Measurements from ENCODE around the gene PLIN4.
"Not testable (repeated sequence)": the region's sequence is repeated elsewhere in the genome, so short reads cannot be mapped to it uniquely, and the experiment has no call there.

PLIN4 gene, protein sequence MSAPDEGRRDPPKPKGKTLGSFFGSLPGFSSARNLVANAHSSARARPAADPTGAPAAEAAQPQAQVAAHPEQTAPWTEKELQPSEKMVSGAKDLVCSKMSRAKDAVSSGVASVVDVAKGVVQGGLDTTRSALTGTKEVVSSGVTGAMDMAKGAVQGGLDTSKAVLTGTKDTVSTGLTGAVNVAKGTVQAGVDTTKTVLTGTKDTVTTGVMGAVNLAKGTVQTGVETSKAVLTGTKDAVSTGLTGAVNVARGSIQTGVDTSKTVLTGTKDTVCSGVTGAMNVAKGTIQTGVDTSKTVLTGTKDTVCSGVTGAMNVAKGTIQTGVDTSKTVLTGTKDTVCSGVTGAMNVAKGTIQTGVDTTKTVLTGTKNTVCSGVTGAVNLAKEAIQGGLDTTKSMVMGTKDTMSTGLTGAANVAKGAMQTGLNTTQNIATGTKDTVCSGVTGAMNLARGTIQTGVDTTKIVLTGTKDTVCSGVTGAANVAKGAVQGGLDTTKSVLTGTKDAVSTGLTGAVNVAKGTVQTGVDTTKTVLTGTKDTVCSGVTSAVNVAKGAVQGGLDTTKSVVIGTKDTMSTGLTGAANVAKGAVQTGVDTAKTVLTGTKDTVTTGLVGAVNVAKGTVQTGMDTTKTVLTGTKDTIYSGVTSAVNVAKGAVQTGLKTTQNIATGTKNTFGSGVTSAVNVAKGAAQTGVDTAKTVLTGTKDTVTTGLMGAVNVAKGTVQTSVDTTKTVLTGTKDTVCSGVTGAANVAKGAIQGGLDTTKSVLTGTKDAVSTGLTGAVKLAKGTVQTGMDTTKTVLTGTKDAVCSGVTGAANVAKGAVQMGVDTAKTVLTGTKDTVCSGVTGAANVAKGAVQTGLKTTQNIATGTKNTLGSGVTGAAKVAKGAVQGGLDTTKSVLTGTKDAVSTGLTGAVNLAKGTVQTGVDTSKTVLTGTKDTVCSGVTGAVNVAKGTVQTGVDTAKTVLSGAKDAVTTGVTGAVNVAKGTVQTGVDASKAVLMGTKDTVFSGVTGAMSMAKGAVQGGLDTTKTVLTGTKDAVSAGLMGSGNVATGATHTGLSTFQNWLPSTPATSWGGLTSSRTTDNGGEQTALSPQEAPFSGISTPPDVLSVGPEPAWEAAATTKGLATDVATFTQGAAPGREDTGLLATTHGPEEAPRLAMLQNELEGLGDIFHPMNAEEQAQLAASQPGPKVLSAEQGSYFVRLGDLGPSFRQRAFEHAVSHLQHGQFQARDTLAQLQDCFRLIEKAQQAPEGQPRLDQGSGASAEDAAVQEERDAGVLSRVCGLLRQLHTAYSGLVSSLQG (N-terminal part only)

DNA sequence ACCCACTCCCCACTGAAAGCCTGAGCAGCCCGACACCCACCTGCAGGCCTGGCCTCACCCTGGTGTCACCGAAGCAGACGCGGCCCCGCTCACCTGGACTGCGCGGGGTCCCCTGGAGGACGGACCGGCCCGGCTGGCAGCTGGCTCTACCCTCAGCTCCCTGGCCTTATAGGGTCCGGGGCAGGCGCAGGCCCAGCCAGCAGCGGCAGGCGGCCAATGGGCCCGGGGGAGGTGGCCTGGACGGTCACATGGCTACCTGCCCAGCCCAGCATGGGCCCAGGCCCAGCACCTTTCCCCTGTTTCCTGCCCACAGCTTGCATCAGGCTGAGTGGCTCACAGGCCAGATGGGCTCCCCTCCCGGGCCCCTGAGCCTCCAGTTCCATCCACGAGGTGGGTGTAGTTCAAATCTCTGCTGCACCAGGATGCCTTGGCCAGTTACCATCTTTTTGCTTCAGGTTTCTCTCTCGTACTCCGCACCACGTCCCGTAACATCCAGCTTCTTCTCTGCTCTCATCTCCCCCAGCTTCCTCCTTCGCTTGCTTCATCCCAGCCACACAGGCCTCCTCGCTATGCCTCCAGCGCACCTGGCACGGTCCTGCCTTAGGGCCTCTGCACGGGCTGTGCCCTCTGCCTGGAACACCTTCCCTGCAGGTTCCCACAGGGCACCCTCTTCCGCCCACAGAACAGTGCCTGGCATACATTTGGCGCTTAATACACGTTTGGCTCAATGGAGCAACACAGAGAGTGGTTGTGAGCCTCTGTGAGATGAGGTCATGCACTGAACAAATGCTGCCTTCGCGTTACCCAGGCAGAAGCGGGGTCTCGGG, at the start of gene PLIN4:
Gene PLIN4 (minus strand): TSS at position 142 of the 827 bp plus-strand sequence. CDS start 214 bp downstream, outside the sequence.
- DNase-seq, result no peak

- no peak for DNase-seq
Observed at GRCh38 chr19:4567584-4568071, 49.3 kb upstream of the PLIN4 start.

- DNase-seq, result peak; percentile 62
Observed at GRCh38 chr19:4566402-4567051, 48.2 kb upstream of the PLIN4 start.

GRCh38 chr19:4563562-4563961, 45.3 kb upstream of the PLIN4 start:
- not testable (repeated sequence) for DNase-seq

GRCh38 chr19:4562085-4562484, 43.8 kb upstream of the PLIN4 start:
- DNase-seq, result not testable (repeated sequence)

GRCh38 chr19:4559569-4559968, 41.3 kb upstream of the PLIN4 start, which contains the start of gene SEMA6B:
SEMA6B (minus strand) TSS chr19:4559684; CDS start chr19:4558457, 1,227 bp downstream.
- no peak for DNase-seq

DNA sequence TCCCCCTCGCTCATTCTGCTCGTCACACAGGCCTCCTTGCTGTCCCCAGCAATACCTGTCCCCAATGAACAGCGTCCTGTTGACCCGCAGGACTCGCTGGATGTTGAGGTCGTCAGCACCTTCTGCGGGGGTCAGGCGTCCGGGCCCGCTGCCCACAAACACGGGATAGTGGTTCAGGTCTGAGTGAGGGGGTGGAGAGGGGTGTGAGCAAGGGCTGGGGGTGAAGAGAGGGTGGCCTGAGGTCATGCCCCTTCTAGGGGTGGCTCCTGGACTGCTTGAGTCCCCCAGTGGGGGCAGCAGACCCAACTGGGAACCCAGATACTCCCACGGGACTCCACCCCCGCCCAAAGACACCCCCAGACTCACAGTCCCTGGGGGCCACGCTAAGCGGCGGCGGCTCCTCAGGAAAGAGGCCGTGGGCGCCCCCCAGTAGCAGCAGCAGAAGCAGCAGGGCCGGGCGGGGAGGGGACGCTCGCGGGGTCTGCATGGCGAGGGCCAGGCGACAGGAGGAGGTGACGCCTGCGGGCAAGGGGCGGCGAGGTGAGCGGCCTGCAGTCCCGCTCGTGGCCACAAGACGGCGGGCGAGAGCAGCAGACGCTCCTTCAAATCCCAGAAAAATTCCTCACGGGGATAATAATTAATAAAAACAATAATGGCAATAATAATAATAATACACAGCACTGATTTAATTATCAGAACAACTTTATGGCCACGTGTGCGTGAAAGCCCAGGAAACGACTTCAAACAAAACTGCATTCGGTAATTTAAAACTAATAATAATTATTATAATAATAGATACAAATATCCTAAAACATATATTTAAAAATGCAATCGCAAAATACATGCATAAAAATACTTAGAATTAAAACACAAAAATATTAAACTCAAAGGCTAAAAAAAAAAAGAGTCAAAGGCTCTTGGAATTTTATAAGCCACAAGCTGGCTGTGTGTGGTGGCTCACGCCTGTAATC, 40.0 kb upstream of the PLIN4 start:
- DNase-seq, result no peak

DNA sequence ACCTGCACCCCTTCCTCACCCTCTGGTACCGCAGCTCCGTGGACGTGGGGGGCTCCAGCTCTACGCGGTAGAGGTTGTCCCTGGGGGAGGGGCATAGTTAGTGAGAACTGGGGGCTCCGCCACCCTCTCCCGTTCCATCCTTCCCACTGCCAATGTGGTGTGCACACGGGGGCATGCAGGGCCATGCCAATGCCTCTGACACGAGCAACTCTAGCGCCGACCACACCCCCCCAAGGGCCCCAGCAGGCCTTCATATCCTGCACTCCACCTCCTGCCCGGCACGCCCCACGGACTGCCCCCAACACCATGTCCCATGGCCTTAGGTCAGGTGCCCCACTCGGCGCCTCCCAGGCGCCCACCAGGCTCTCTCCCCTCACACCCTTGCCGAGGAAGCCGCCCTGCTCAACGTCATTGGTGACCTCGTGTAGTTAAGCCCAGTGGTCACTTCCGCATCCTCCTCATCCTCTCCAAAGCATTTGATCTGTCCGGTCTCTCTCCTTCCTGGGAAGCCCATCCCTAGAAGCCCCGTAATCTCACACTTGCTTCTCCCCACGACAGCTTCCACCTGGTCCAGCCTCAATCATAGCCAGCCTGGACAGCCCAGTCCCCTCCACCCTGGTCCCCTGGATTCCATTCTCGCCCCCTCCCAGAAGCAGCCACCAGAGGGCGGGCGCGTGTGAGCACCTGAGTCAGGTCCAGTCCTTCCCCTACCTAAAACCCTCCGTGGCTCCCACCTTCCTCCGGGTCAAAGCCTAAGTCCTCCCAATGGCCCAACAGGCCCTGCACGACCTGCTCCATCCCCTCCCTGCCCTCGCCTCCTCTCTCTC, 39.1 kb upstream of the PLIN4 start:
- DNase-seq, result no peak

DNA sequence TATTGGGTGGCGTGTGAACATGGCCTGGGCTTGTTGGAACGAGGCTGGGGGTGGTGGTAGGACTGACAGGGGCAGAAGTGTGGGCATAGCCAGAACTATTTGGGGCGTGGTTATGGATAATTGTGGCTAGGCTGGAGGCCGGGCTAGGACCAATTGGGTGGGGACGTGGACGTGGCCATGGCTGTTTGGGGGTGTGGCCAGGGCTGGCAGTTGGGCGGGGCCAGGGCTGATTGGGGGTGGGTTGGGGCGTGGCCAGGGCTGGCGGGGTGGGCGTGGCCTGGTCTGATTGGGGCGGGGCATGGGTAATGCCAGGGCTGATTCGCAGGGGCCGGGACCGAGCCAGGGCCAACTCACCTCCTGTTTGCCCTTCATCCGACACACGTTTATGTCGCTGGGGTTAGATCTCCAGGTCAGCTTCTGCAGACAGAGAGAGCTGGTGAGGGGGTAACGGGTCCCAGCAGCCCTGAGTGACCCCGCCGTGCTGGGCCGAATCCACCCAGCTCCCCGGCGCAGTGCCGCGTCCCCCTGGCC, 38.4 kb upstream of the PLIN4 start:
- DNase-seq, result no peak

GRCh38 chr19:4555657-4556561, 37.6 kb upstream of the PLIN4 start:
- DNase-seq, result no peak

GRCh38 chr19:4554717-4555116, 36.4 kb upstream of the PLIN4 start:
- DNase-seq, result no peak

DNA sequence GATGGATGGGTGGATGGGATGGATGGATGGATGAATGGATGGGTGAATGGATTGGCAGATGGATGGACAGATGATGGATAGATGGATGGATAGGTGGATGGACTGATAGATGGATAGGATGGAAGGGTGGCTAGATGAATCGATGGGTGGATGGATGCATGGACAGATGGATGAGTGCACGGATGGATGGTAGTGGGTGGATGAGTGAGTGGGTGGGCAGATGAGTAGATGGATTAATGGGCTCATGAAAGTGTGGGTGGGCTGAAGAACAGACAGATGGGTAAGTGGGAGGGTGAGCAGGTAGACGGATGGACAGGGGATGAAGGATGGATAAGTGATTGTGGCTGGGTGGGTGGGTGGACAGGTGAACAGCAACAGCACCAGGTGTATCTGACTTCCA, 35.5 kb upstream of the PLIN4 start:
- no peak for DNase-seq

DNA sequence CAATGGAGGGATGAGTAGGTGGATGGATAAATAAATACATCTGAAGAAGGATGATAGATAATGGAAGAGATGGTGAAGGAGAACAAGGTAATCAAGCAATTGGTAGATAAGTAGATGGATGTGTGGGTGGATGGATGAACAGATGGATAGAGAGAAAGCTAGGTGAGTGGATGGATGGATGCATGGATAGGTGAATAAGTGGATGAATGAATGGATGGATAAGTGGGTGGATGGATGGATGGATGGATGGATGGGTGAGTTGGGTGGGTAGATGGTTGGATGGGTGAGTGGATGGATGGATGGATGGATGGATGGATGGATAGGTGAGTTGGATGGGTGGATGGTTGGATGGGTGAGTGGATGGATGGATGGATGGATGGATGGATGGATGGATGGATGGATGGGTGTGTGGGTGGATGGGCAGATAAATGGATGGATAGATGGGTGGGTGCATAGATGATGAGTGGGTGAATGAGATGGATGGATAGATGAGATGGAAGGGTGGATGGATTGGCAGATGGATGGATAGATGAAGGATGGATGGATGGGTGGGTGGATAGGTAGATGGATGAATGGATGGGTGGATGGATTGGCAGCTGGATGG, 34.9 kb upstream of the PLIN4 start:
- no peak for DNase-seq

DNA sequence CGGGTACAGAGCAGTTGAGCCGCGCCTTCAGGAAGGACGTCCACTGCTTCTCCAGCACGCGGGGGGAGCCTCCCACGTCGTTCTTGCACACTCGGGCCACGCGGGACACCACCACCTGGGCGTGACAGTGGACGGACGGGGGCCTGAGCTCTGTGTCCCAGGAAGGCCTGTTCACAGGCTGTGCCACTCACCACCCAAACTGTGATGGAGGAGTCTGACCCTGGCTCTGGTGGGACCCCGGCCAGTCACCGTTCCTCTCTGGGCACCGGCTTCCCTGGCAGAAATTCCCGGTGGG, 34.2 kb upstream of the PLIN4 start:
- DNase-seq, result no peak

DNA sequence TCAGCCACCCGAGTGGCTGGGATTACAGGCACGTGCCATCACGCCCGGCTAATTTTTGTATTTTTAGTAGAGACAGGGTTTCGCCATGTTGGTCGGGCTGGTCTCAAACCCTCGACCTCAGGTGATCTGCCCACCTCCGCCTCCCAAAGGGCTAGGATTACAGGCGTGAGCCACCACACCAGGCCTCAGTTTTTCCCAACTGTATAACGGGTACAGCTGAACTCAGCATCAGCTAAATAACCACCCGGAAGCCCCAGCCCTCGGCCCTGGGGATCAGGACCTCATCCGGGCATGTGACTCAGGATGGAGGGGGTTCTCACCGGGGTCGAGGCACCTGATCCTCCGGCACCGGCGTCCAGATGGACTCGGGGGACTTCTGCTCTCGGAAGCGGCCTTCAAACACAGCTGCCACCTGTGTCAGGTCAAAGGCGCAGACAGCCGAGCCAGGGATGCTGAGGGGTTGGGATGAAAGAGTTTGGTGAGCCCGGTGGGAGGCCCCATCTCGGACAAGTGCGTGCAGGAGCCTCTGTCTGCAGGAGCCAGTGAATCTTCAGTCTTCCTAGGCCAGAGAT, 32.3 kb upstream of the PLIN4 start:
- DNase-seq, result no peak

- no peak for DNase-seq
Observed at GRCh38 chr19:4550018-4550417, 31.7 kb upstream of the PLIN4 start.

GRCh38 chr19:4548238-4548584, 29.9 kb upstream of the PLIN4 start:
- no peak for DNase-seq
